Large intestine (tissue), 3 donors: ENCODE data around the gene DUS2. TPM values are rescaled to one million over a fixed set of nuclear protein-coding genes. Genes with fewer than 3 reads are reported as not detected.

Experiments
- DNase-seq, 2 donors: peaks; one replicate each; pipeline versions ENCODE4 v3.0.0 to v3.0.0-alpha.2; 2013
- H3K27ac ChIP-seq: one replicate; pipeline ENCODE4 v1.5.1; 2013; ENCODE audit warnings: low read length
- H3K27me3 ChIP-seq: 2 replicates; pipeline ENCODE4 v1.6.1; 2013; ENCODE audit warnings: low read length; ENCODE audit not compliant: control insufficient read depth, insufficient read depth
- H3K36me3 ChIP-seq: 2 replicates; pipeline ENCODE4 v1.6.1; 2013; ENCODE audit warnings: low read length; ENCODE audit not compliant: control insufficient read depth, insufficient read depth
- H3K4me1 ChIP-seq: one replicate; pipeline ENCODE4 v1.6.1; 2013; ENCODE audit warnings: low read length; ENCODE audit not compliant: control insufficient read depth, insufficient read depth
- H3K4me3 ChIP-seq: one replicate; pipeline ENCODE4 v1.5.1; 2013; ENCODE audit warnings: low read length
- H3K9me3 ChIP-seq: one replicate; pipeline ENCODE4 v1.6.1; 2013; ENCODE audit warnings: mild to moderate bottlenecking, low read depth, low read length, moderate library complexity; ENCODE audit not compliant: control insufficient read depth
- whole genome bisulfite sequencing: methylation state at CpG from one replicate; pipeline ENCODE4 v1.1.5; 2013; ENCODE audit warnings: low lambda C conversion rate; ENCODE audit not compliant: insufficient coverage; 5-methylcytosine and 5-hydroxymethylcytosine counted together
- polyA plus RNA-seq: library from polyadenylated mRNA; unstranded; fragments of 120-200 nt; gene quantifications from one replicate; pipeline ENCODE4 v1.2.1, GENCODE V29; 2013

The DUS2 gene
- polyA plus RNA-seq, 1 donor = 12.2 TPM

GRCh38 chr16:68126395-68126794, 103.3 kb downstream of the DUS2 start:
- Histone ChIP-seq H3K27me3 (no peaks in the 10 kb centered on the region), H3K4me1 (no peaks in the 10 kb centered on the region), H3K9me3 (no peaks in the 10 kb centered on the region), H3K27ac (no peak overlapping the region), H3K36me3 (peaks cover 9% of the 10 kb centered on the region), H3K4me3 (no peak overlapping the region)
- no CpG with 5 or more reads among the region's 2 CpGs for WGBS
- DNase-seq = no peak

- Histone ChIP-seq H3K4me3 (no peak overlapping the region), H3K4me1 (no peaks in the 10 kb centered on the region), H3K27me3 (no peaks in the 10 kb centered on the region), H3K9me3 (no peaks in the 10 kb centered on the region), H3K36me3 (peaks cover 4% of the 10 kb centered on the region), H3K27ac (no peak overlapping the region)
- 89% methylated on average over 1 of the region's 6 CpGs for WGBS
- DNase-seq = no peak
Measured at GRCh38 chr16:68128577-68129305, 105.7 kb downstream of the DUS2 start.

Other genes with a start within 250 kb of the DUS2 start
- gene RANBP10, start 216.7 kb upstream of the DUS2 start, polyA plus RNA-seq = 18.0 TPM
- 1.5 TPM for gene TSNAXIP1, start 216.4 kb upstream of the DUS2 start, polyA plus RNA-seq
- gene THAP11, start 181.0 kb upstream of the DUS2 start, polyA plus RNA-seq = 23.4 TPM
- 123 TPM for gene NUTF2, start 176.4 kb upstream of the DUS2 start, polyA plus RNA-seq
- gene CENPT, start 175.6 kb upstream of the DUS2 start, polyA plus RNA-seq = 58.1 TPM
- 59.7 TPM for gene EDC4, start 150.2 kb upstream of the DUS2 start, polyA plus RNA-seq
- gene NRN1L, start 138.4 kb upstream of the DUS2 start, polyA plus RNA-seq = 1.6 TPM
- gene PSKH1, start 130.0 kb upstream of the DUS2 start, polyA plus RNA-seq = 24.2 TPM
- gene CTRL, start 91.4 kb upstream of the DUS2 start, polyA plus RNA-seq = 0.87 TPM
- gene PSMB10, start 86.4 kb upstream of the DUS2 start, polyA plus RNA-seq = 99.2 TPM
- gene LCAT, start 79.2 kb upstream of the DUS2 start, polyA plus RNA-seq = 18.5 TPM
- gene SLC12A4, start 54.6 kb upstream of the DUS2 start, polyA plus RNA-seq = 25.5 TPM
- 0.09 TPM for gene DPEP3, start 42.8 kb upstream of the DUS2 start, polyA plus RNA-seq
- gene DPEP2, start 23.8 kb upstream of the DUS2 start, polyA plus RNA-seq = 1.6 TPM
- not detected for gene DPEP2NB, start 7.4 kb upstream of the DUS2 start, polyA plus RNA-seq
- 9.9 TPM for gene DDX28, start 52 bp upstream of the DUS2 start, polyA plus RNA-seq
- 22.0 TPM for gene NFATC3, start 62.1 kb downstream of the DUS2 start, polyA plus RNA-seq
- gene ESRP2, start 212.8 kb downstream of the DUS2 start, polyA plus RNA-seq = 40.0 TPM
- 18.7 TPM for gene PLA2G15, start 222.1 kb downstream of the DUS2 start, polyA plus RNA-seq
- 11.6 TPM for gene SLC7A6, start 241.2 kb downstream of the DUS2 start, polyA plus RNA-seq